Globus pallidus (tissue), 1 donor: ENCODE results near the gene GH1.
"Not testable (repeated sequence)": the region's sequence is repeated elsewhere in the genome, so short reads cannot be mapped to it uniquely, and the experiment has no call there.

Experiments used
- DNase-seq: peaks from one replicate; pipeline ENCODE4 v3.0.0-alpha.2; 2015; ENCODE audit warnings: low spot score

GH1 gene

DNA sequence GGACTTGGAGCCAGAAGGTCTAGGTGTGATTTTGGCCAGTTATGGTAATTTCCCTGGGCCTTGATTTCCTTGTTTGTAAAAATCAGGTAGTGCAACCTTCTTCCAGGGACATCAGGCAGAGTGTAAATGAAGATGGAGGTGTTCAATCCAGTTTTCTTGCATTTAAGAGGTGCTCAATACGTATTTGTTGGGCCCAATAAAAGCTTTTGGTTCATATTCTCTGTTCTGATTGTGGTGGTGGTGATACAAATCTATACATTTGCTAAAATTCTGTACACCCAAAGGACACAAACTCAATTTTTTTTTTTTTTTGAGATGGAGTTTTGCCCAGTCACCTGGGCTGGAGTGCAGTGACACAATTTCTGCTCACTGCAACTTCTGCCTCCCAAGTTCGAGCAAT lies 7.5 kb upstream of the GH1 start:
- no peak for DNase-seq

DNA sequence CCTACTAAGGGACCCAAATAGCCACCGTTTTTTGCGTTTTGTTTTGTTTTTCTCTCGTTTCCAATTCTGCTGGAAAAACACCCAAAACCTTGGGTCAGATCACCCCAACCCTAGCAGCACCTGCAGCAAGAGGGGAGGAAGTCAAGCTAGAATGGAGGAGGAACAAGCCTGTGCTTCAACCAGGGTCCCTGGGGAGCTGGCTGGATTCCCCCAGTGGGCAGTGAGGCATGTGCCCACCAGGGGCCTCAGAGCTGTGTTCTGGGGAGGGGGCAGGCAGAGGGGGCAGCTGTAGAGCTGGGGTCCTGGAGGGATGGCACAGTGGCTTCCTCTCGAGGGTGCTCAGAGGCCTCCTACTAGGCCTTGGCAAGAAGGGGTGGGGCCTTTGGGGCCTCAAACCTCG lies 7.0 kb upstream of the GH1 start:
- DNase-seq = no peak

- DNase-seq = not testable (repeated sequence)
Measured at GRCh38 chr17:63922402-63922801, 3.8 kb upstream of the GH1 start.

GRCh38 chr17:63920779-63921178 lies 2.1 kb upstream of the GH1 start:
- DNase-seq = not testable (repeated sequence)

DNA sequence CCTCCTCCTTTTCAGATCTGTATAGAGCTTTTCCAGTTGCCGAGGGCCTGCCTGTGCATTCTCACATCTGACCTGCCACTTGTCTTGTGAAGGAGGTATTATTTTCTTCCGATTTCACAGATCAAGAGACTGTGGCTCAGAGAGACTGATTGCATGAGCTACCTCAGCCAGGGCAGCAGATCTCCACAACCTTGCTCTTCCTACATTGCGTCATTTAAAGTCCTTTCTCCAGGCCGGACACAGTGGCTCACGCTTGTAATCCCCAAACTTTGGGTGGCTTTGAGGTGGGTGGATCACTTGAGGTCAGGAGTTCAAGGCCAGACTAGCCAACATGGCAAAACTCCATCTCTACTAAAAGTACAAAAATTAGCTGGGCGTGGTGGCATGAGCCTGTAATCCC lies 1.4 kb upstream of the GH1 start:
- not testable (repeated sequence) for DNase-seq

DNA sequence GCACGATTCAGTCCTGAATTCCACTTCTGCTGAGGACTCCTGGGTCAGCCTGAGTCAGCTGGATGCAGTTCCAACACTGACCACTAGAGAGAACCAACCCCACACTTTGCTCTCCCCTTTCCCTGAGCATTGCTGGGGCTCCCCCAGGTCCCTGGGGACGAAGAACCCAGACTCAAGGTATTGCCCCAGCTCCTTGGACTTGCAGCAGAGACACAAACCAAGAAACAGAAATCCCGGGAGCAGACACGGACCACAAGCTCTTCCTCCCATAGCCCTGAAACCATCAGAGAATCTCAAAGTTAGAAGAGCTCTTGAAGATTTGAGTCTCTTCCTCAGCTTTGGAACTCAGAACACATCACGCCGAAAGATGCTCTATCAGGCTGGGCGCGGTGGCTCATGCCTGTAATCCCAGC lies 678 bp upstream of the GH1 start:
- DNase-seq = peak; percentile 34

- no peak for DNase-seq
Measured at GRCh38 chr17:63918305-63918704, 334 bp downstream of the GH1 start.

GRCh38 chr17:63917646-63918045 lies 993 bp downstream of the GH1 start:
- no peak for DNase-seq

- not testable (repeated sequence) for DNase-seq
Measured at GRCh38 chr17:63917206-63917605, 1.4 kb downstream of the GH1 start.

GRCh38 chr17:63916566-63917185 lies 2.0 kb downstream of the GH1 start:
- no peak for DNase-seq

DNA sequence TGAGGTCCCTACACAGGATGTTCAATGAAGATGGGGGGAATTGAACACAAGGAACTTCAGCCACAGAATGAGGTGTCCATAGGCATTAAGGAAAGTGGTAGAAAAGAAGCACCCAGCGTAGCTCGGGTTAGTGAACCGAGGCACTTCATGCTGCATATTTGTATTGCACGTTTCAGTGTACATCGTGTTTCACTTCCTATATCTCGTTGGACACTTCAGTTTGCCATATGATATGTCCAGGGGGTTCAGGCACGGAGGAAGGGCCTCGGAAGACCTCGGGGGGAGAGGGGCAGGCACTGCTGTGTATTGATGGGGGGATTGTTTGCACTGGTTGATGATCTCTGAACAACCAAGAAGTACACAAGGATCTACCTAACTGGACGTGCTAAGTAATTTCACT lies 2.9 kb downstream of the GH1 start:
- DNase-seq = not testable (repeated sequence)

DNA sequence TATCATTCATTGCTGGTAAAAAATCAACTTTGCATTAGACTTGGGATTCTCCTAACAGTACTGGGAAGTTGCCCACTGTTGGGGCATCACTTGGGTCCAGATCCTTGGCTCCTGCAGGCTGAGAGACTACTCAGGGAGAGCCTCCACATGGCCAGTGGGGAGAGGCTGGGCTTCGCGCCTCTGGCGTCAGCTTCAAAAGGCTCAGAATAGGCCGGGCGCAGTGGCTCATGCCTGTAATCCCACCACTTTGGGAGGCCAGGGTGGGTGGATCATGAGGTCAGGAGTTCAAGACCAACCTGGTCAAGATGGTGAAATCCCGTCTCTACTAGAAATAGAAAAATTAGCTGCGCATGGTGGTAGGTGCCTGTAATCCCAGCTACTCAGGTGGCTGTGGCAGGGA lies 4.2 kb downstream of the GH1 start:
- DNase-seq = no peak

DNA sequence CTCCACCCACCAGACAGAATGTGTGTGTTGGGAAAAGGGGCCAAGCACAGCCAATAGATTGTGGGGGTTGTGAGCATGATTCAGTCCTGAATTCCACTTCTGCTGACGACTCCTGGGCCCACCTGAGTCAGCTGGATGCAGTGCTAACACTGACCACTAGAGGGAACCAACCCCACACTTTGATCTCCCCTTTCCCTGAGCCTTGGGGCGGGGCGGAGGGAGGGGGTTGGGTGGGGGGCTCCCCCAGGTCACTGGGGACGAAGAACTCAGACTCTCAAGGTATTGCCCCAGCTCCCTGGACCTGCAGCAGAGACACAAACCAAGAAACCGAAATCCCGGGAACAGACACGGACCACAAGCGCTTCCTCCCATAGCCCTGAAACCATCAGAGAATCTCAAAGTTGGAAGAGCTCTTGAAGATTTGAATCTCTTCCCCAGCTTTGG lies 7.0 kb downstream of the GH1 start:
- DNase-seq = no peak

GRCh38 chr17:63911041-63911635 lies 7.5 kb downstream of the GH1 start, which contains the start of gene CSHL1:
CSHL1 (minus strand) TSS chr17:63911258; CDS start chr17:63911196, 62 bp downstream.
- DNase-seq = no peak

DNA sequence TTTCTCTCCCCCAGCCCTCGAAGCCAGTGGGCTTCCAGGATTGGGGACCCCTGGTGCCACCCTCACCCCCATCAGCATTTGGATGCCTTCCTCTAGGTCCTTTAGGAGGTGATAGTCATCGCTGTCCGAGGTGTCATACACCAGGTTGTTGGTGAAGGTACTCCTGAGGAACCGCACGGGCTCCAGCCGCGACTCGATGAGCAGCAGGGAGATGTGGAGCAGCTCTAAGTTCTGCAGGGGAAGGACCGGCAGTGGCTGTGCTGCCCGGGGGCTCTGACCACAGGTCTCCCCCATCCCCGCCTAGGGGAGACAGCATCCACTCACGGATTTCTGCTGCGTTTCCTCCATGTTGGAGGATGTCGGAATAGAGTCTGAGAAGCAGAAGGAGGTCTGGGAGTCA lies 8.5 kb downstream of the GH1 start:
- no peak for DNase-seq

DNA sequence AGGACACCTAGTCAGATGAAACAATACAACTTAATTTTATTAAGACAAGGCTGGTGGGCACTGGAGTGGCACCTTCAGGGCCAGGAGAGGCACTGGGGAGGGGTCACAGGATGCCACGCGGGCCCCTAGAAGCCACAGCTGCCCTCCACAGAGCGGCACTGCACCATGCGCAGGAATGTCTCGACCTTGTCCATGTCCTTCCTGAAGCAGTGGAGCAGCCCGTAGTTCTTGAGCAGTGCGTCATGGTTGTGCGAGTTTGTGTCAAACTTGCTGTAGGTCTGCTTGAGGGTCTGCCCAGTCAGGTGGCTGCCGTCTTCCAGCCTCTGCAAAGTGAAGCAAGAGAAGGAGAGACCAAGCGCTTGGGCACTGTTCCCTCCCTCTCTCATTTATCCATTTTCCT lies 9.1 kb downstream of the GH1 start:
- not testable (repeated sequence) for DNase-seq

DNA sequence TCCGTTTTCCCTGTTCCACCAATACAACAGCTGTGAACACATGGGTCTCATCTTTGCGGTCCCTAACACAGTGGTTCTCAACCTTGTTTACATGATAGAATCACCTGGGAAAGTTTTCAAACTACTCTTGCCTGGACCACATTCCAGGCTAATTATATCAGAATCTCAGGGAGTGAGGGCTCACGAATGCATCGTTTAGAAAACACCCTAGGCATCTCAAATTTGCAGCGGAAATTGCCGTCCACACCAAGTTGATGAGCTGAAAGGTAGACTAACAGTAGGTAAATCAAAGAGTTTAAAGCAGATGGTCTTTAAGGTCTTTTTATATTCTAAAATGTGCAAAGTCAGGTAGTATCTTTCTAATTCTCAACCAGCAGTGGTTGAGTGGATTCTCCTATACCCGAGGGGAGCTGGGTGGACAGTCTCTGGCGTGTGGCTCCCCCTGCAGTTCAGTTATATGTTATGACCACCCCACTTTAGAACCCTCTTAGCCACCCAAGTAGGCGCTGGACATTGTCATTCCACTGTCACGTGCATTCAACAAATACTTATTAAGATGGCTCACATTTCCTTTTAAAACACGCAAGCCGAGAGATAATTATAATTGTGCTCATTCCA lies 11.4 kb downstream of the GH1 start:
- not testable (repeated sequence) for DNase-seq

DNA sequence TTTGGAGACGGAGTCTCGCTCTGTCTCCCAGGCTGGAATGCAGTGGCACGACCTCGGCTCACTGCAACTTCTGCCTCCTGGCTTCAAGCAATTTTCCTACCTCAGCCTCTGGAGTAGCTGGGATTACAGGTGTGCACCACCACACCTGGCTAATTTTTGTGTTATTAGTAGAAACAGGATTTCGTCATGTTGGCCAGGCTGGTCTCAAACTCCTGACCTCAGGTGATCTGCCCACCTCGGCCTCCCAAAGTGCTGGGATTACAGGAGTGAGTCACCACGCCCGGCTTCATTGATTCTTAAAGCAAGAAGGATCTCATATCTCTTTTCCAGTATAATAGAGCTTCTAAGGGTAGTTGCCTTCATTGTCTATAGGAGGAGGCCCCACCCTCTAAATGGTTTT lies 13.8 kb downstream of the GH1 start:
- not testable (repeated sequence) for DNase-seq

- DNase-seq = not testable (repeated sequence)
Measured at GRCh38 chr17:63903787-63904201, 14.8 kb downstream of the GH1 start.

- DNase-seq = not testable (repeated sequence)
Measured at GRCh38 chr17:63901971-63902370, 16.7 kb downstream of the GH1 start.

GRCh38 chr17:63898899-63899798 lies 19.5 kb downstream of the GH1 start:
- not testable (repeated sequence) for DNase-seq
